MCF 10A (cell line): ENCODE data around the gene ABHD15. TPM values are rescaled to one million over a fixed set of nuclear protein-coding genes. Genes with fewer than 3 reads are reported as not detected.

ENCODE experiments used
- BruUV-seq: library from RNA; stranded (reverse); fragments of 400-500 nt; replicated peaks from 2 replicates; lab custom pipeline; 2021; lab: Mats Ljungman, UMichigan
- CTCF ChIA-PET: fragments of 300-600 bp; sonication (Branson Sonifier 250); formaldehyde crosslinking; extraction: SDS; loops from one replicate; lab custom pipeline; 2021; ENCODE audit warnings: antibody characterized with exemption, inconsistent platforms; lab: Yijun Ruan, JAX
- POLR2A ChIA-PET: fragments of 300-600, 350-650 bp; sonication (Branson Sonifier 250); formaldehyde crosslinking; extraction: SDS; loops from one replicate; lab custom pipeline; 2020; ENCODE audit warnings: antibody characterized with exemption, inconsistent platforms; lab: Yijun Ruan, JAX
- DNase-seq: peaks from one replicate; pipeline ENCODE4 v3.0.0-alpha.2; 2018; ENCODE audit not compliant: unreplicated experiment
- H3K27ac Mint-ChIP-seq: one replicate; pipeline ENCODE4 v1.8.0; 2022; ENCODE audit warnings: mild to moderate bottlenecking, low read depth, mixed read lengths; ENCODE audit not compliant: unreplicated experiment
- H3K27me3 Mint-ChIP-seq: one replicate; pipeline ENCODE4 v1.8.0; 2022; ENCODE audit warnings: mixed read lengths; ENCODE audit not compliant: insufficient read depth, unreplicated experiment
- H3K36me3 Mint-ChIP-seq: one replicate; pipeline ENCODE4 v1.8.0; 2022; ENCODE audit warnings: mild to moderate bottlenecking, moderate library complexity, mixed read lengths; ENCODE audit not compliant: insufficient read depth, unreplicated experiment
- H3K4me1 Mint-ChIP-seq: one replicate; pipeline ENCODE4 v1.8.0; 2022; ENCODE audit warnings: mixed read lengths; ENCODE audit not compliant: insufficient read depth, unreplicated experiment
- H3K4me3 Mint-ChIP-seq: one replicate; pipeline ENCODE4 v1.8.0; 2022; ENCODE audit warnings: mild to moderate bottlenecking, moderate library complexity, mixed read lengths; ENCODE audit not compliant: unreplicated experiment
- H3K9me3 Mint-ChIP-seq: one replicate; pipeline ENCODE4 v1.8.0; 2022; ENCODE audit warnings: mixed read lengths; ENCODE audit not compliant: unreplicated experiment
- CTCF ChIP-seq: fragments of 200-600 bp; IDR thresholded peaks from one replicate; pipeline ENCODE4 v1.8.0; 2022; ENCODE audit warnings: antibody characterized with exemption, mild to moderate bottlenecking; ENCODE audit not compliant: unreplicated experiment
- intact Hi-C: fragments of 100-400 bp; cut with micrococcal nuclease; formaldehyde crosslinking; loops from 2 replicates; pipeline ENCODE4 v1.14.1; 2022
- total RNA-seq: library from RNA; stranded (reverse); gene quantifications from 2 replicates; pipeline ENCODE4 v1.2.3, GENCODE V29; 2022

Gene ABHD15
- total RNA-seq, 1 experiment from 2014 or later: 2.8 TPM

- Mint-ChIP-seq H3K36me3 (no peaks in the 10 kb centered on the region), H3K4me1 (peaks cover 3% of the 10 kb centered on the region), H3K4me3 (no peak overlapping the region), H3K9me3 (no peaks in the 10 kb centered on the region), H3K27ac (no peak overlapping the region), H3K27me3 (no peaks in the 10 kb centered on the region)
- POLR2A ChIA-PET: interaction anchor here (0.5 kb wide), 1 partner anchor 167 kb away, joined by 3 read pairs; no protein-coding TSS in a partner anchor
- CTCF ChIA-PET: interaction anchor here (0.6 to 0.8 kb wide), 2 partner anchors 34 to 127 kb away, joined by 3 to 5 read pairs; no protein-coding TSS in a partner anchor
- no peak for TF ChIP-seq CTCF
- intact Hi-C loops: no loop called here
- TSS peak; percentile 21 for BruUV-seq
- DNase-seq: no peak
Observed at GRCh38 chr17:29614349-29615047, 47.7 kb upstream of the ABHD15 start.

- intact Hi-C loops: no loop called here
- no peaks in the 10 kb centered on the region for H3K27me3 Mint-ChIP-seq
Observed at GRCh38 chr17:29613856-29614255, 47.0 kb upstream of the ABHD15 start.

GRCh38 chr17:29613352-29613837 lies 46.6 kb upstream of the ABHD15 start:
- Mint-ChIP-seq H3K4me1 (no peaks in the 10 kb centered on the region), H3K27ac (no peak overlapping the region), H3K36me3 (no peaks in the 10 kb centered on the region), H3K27me3 (no peaks in the 10 kb centered on the region), H3K4me3 (no peak overlapping the region), H3K9me3 (no peaks in the 10 kb centered on the region)
- no peak for TF ChIP-seq CTCF
- ChIA-PET POLR2A (no interaction called here), CTCF (interaction anchor here (1.0 kb wide), 1 partner anchor 22 kb away, joined by 4 read pairs; no protein-coding TSS in a partner anchor)
- BruUV-seq: no TSS peak
- intact Hi-C loops: no loop called here
- DNase-seq: no peak

More at GRCh38 chr17:29613856-29614255, 47.0 kb upstream of the ABHD15 start:
- Mint-ChIP-seq H3K4me3 (no peak overlapping the region), H3K9me3 (no peaks in the 10 kb centered on the region), H3K36me3 (no peaks in the 10 kb centered on the region), H3K4me1 (no peaks in the 10 kb centered on the region), H3K27ac (no peak overlapping the region)
- ChIA-PET CTCF (interaction anchor here (0.6 to 1.0 kb wide), 2 partner anchors 22 to 127 kb away, joined by 3 to 4 read pairs; no protein-coding TSS in a partner anchor), POLR2A (no interaction called here)
- BruUV-seq: no TSS peak
- TF ChIP-seq CTCF: no peak
- DNase-seq: no peak

DNA sequence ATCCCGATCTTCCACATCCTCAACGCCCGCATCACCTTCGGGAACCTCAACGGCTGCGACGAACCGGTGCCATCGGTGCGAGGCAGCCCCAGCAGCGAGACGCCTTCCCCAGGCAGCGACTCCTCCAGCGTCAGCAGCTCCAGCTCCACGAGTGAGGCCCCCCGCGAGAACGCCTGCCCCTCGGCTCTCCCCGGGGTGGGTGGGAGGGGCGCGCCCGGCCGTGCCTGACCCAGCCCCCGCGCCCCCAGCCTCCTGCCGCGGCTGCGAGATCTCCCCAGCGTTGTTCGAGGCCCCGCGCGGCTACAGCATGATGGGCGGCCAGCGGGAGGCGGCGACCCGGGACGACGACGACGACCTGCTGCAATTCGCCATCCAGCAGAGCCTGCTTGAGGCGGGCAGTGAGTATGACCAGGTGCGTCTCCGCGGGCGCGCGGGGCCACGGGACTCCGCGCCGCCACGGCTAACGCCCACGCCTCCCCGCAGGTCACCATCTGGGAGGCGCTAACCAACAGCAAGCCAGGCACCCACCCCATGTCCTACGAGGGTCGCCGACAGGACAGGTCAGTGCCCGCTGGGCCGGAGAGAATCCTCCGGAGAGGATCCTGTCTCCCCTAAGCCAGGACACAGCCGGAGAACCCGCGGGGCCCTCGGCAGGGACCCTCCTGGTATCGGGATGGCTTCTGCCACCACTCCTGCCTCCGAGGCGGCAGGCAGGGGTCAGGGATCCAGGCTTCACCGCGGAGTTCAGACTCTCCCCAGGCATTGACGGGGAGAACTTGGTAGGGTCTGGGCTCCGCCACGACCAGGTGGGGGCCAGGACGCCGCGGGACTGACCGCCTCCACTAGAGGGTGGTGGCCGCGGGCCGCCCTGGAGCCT lies 45.8 kb upstream of the ABHD15 start:
- H3K36me3 Mint-ChIP-seq: no peaks in the 10 kb centered on the region
- no TSS peak for BruUV-seq
- ChIA-PET CTCF (interaction anchor here (1.0 kb wide), 1 partner anchor 21 kb away, joined by 4 read pairs; no protein-coding TSS in a partner anchor), POLR2A (no interaction called here)
- TF ChIP-seq CTCF: no peak
- intact Hi-C loops: no loop called here
- H3K4me3 Mint-ChIP-seq: no peak overlapping the region
- no peaks in the 10 kb centered on the region for H3K9me3 Mint-ChIP-seq
- no peak overlapping the region for H3K27ac Mint-ChIP-seq
- no peaks in the 10 kb centered on the region for H3K4me1 Mint-ChIP-seq
- H3K27me3 Mint-ChIP-seq: no peaks in the 10 kb centered on the region
- no peak for DNase-seq
